Left lung (tissue), 10 donors: ENCODE data around the gene C10orf120. TPM values are rescaled to one million over a fixed set of nuclear protein-coding genes. Genes with fewer than 3 reads are reported as not detected.

Source experiments
- ATAC-seq: fragments of 200-7000 bp; cut with Tn5 transposase; one replicate; pipeline ENCODE4 v1.9.1; 2020; ENCODE audit warnings: moderate library complexity
- DNase-seq, 4 donors: peaks; one replicate each; pipeline ENCODE4 v3.0.0-alpha.2; 2013 to 2020
- H3K27ac ChIP-seq, 2 donors: fragments of 200-600 bp; sonication (generic) in 1 of 2; one replicate each; pipeline versions ENCODE4 v1.5.0 to v1.8.0; 2020 to 2021
- H3K27me3 ChIP-seq, 2 donors: fragments of 200-600 bp; sonication (generic) in 1 of 2; one replicate each; pipeline versions ENCODE4 v1.5.0 to v1.8.0; 2020 to 2021
- H3K36me3 ChIP-seq, 2 donors: fragments of 200-600 bp; sonication (generic) in 1 of 2; one replicate each; pipeline versions ENCODE4 v1.5.0 to v1.8.0; 2020 to 2021
- H3K4me1 ChIP-seq, 2 donors: fragments of 200-600 bp; one replicate each; pipeline ENCODE4 v1.8.0; 2021
- H3K4me3 ChIP-seq, 2 donors: fragments of 200-600 bp; sonication (generic) in 1 of 2; one replicate each; pipeline versions ENCODE4 v1.5.0 to v1.8.0; 2020 to 2021; ENCODE audit warnings: mild to moderate bottlenecking in 1 of 2
- H3K9me3 ChIP-seq, 2 donors: fragments of 200-600 bp; sonication (generic) in 1 of 2; one replicate each; pipeline versions ENCODE4 v1.5.0 to v1.8.0; 2020 to 2021
- intact Hi-C, 2 donors: fragments of 100-400 bp; cut with DNase I; formaldehyde crosslinking; loops; one replicate each; pipeline versions ENCODE4 v1.11.2 to v1.14.2; 2022
- polyA plus RNA-seq, 6 donors: library from polyadenylated mRNA; unstranded; fragments of 120-200 nt; gene quantifications; one replicate each; pipeline ENCODE4 v1.2.1, GENCODE V29; 2013; ENCODE audit not compliant: insufficient read length in 6 of 6
- total RNA-seq, 2 donors: library from RNA; stranded (reverse); fragmentation: NEBNext Ultra II Directional; extraction: Animal tissue kit (Norgen Biotek cat#: 25700); gene quantifications; one replicate each; pipeline ENCODE4 v1.2.1, GENCODE V29; 2021
- TF ChIP-seq, protein P1 (sequence below), 2 donors: fragments of 200-600 bp; sonication (generic) in 1 of 2; IDR thresholded peaks; one replicate each; pipeline versions ENCODE4 v1.5.0 to v1.8.0; 2021; ENCODE audit warnings: antibody characterized with exemption in 2 of 2
- donor health status: DM: no; HTN: yes; CAD: no.
- donor health status: DM: no; HTN: no; CAD: no.

The C10orf120 gene
- total and polyA plus RNA-seq, 8 donors, result not detected

DNA sequence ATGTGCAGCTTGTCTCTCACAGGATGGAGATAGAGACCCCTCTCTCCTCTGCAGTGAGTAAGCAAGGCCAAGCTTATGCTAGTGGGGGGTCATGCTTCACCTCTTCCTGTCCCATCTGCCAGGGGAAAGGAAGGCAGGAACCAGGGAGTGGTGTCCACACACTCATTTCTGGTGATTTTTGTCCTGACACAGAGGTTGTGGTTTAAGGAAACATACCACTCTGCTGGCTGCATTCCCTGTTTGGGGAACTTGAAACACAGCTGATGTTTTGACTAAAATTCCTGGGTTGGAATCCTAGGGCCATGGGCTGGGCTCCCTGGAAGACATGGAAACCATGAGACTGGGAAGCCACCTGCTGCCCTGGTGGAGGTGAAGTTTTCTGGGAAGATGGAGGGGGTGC lies 21.4 kb downstream of the C10orf120 start:
- Histone ChIP-seq H3K27me3 (no peaks in the 10 kb centered on the region), H3K4me1 (no peaks in the 10 kb centered on the region), H3K27ac (no peak overlapping the region), H3K36me3 (no peaks in the 10 kb centered on the region), H3K4me3 (no peak overlapping the region), H3K9me3 (no peaks in the 10 kb centered on the region)
- TF ChIP-seq, protein P1, sequence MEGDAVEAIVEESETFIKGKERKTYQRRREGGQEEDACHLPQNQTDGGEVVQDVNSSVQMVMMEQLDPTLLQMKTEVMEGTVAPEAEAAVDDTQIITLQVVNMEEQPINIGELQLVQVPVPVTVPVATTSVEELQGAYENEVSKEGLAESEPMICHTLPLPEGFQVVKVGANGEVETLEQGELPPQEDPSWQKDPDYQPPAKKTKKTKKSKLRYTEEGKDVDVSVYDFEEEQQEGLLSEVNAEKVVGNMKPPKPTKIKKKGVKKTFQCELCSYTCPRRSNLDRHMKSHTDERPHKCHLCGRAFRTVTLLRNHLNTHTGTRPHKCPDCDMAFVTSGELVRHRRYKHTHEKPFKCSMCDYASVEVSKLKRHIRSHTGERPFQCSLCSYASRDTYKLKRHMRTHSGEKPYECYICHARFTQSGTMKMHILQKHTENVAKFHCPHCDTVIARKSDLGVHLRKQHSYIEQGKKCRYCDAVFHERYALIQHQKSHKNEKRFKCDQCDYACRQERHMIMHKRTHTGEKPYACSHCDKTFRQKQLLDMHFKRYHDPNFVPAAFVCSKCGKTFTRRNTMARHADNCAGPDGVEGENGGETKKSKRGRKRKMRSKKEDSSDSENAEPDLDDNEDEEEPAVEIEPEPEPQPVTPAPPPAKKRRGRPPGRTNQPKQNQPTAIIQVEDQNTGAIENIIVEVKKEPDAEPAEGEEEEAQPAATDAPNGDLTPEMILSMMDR (IDR thresholded peaks at IDR 0.05), result no peak
- DNase-seq, result no peak
- intact Hi-C loops, result no loop called here
- ATAC-seq, result no peak

GRCh38 chr10:122675278-122675677 lies 24.4 kb downstream of the C10orf120 start:
- H3K4me1 ChIP-seq, result no peaks in the 10 kb centered on the region
- H3K4me3 ChIP-seq, result no peak overlapping the region
- ATAC-seq (no peak), DNase-seq (no peak)
- H3K36me3 ChIP-seq, result no peaks in the 10 kb centered on the region
- H3K9me3 ChIP-seq, result no peaks in the 10 kb centered on the region
- no peaks in the 10 kb centered on the region for H3K27me3 ChIP-seq
- TF ChIP-seq, protein P1 (IDR thresholded peaks at IDR 0.05), result no peak
- intact Hi-C loops, result no loop called here
- H3K27ac ChIP-seq, result no peak overlapping the region

- H3K4me3 ChIP-seq, result no peak overlapping the region
- no peaks in the 10 kb centered on the region for H3K36me3 ChIP-seq
- TF ChIP-seq, protein P1 (IDR thresholded peaks at IDR 0.05), result no peak
- ATAC-seq (no peak), DNase-seq (no peak)
- intact Hi-C loops, result no loop called here
- no peak overlapping the region for H3K27ac ChIP-seq
- H3K4me1 ChIP-seq, result no peaks in the 10 kb centered on the region
- no peaks in the 10 kb centered on the region for H3K27me3 ChIP-seq
- H3K9me3 ChIP-seq, result no peaks in the 10 kb centered on the region
Measured at GRCh38 chr10:122674781-122675180, 24.9 kb downstream of the C10orf120 start.

GRCh38 chr10:122673731-122674130 lies 25.9 kb downstream of the C10orf120 start:
- intact Hi-C loops, result no loop called here
- H3K27me3 ChIP-seq, result no peaks in the 10 kb centered on the region
- TF ChIP-seq, protein P1 (IDR thresholded peaks at IDR 0.05), result no peak
- no peaks in the 10 kb centered on the region for H3K36me3 ChIP-seq
- DNase-seq, result no peak
- H3K4me1 ChIP-seq, result no peaks in the 10 kb centered on the region
- H3K9me3 ChIP-seq, result no peaks in the 10 kb centered on the region
- H3K27ac ChIP-seq, result no peak overlapping the region
- H3K4me3 ChIP-seq, result no peak overlapping the region
- no peak for ATAC-seq

- TF ChIP-seq, protein P1 (IDR thresholded peaks at IDR 0.05), result no peak
- no peaks in the 10 kb centered on the region for H3K9me3 ChIP-seq
- H3K4me3 ChIP-seq, result no peak overlapping the region
- ATAC-seq (no peak), DNase-seq (no peak)
- intact Hi-C loops, result no loop called here
- H3K4me1 ChIP-seq, result no peaks in the 10 kb centered on the region
- H3K36me3 ChIP-seq, result no peaks in the 10 kb centered on the region
- no peaks in the 10 kb centered on the region for H3K27me3 ChIP-seq
- no peak overlapping the region for H3K27ac ChIP-seq
Measured at GRCh38 chr10:122673269-122673668, 26.4 kb downstream of the C10orf120 start.
